Mesenchymal stem cell (in vitro differentiated cells and primary cell): Measurements from ENCODE around the gene COQ8A. TPM values are rescaled to one million over a fixed set of nuclear protein-coding genes. Genes with fewer than 3 reads are reported as not detected.

Source experiments
- DNase-seq: peaks from one replicate; pipeline ENCODE4 v3.0.0-alpha.2; 2013
- H2AFZ ChIP-seq: one replicate; pipeline ENCODE4 v1.6.1; 2013; ENCODE audit warnings: low read depth, mild to moderate bottlenecking, control low read depth, inconsistent platforms, low read length, moderate library complexity
- H2AK5ac ChIP-seq: 2 replicates; pipeline ENCODE4 v1.6.1; 2013; ENCODE audit warnings: low read length, moderate library complexity, mild to moderate bottlenecking, inconsistent platforms; ENCODE audit not compliant: severe bottlenecking
- H2BK120ac ChIP-seq: one replicate; pipeline ENCODE4 v1.6.1; 2013; ENCODE audit warnings: low read depth, mild to moderate bottlenecking, inconsistent platforms, low read length, moderate library complexity
- H2BK12ac ChIP-seq, 2 experiments: one replicate each; pipeline ENCODE4 v1.6.1; 2013; ENCODE audit warnings: inconsistent platforms in 2 of 2, low read length in 2 of 2, mild to moderate bottlenecking in 2 of 2, moderate library complexity in 2 of 2, control low read depth in 1 of 2
- H2BK15ac ChIP-seq: one replicate; pipeline ENCODE4 v1.6.1; 2013; ENCODE audit warnings: mild to moderate bottlenecking, low read depth, inconsistent platforms; ENCODE audit not compliant: poor library complexity, severe bottlenecking
- H2BK5ac ChIP-seq: 2 replicates; pipeline ENCODE4 v1.6.1; 2013; ENCODE audit warnings: low read depth, mild to moderate bottlenecking, low read length, control low read depth, inconsistent platforms; ENCODE audit not compliant: poor library complexity, severe bottlenecking
- H3K14ac ChIP-seq, 2 experiments: one replicate each; pipeline ENCODE4 v1.6.1; 2013; ENCODE audit warnings: inconsistent platforms in 2 of 2, low read length in 2 of 2, control low read depth in 1 of 2, mild to moderate bottlenecking in 1 of 2, moderate library complexity in 1 of 2
- H3K18ac ChIP-seq, 2 experiments: one replicate each; pipeline ENCODE4 v1.6.1; 2013; ENCODE audit warnings: inconsistent platforms in 2 of 2, low read length in 2 of 2, control low read depth in 1 of 2, low read depth in 1 of 2, mild to moderate bottlenecking in 1 of 2
- H3K23ac ChIP-seq, 2 experiments: one replicate each; pipeline ENCODE4 v1.6.1; 2013; ENCODE audit warnings: inconsistent platforms in 2 of 2, low read length in 2 of 2, mild to moderate bottlenecking in 2 of 2, moderate library complexity in 2 of 2, control low read depth in 1 of 2
- H3K27ac ChIP-seq: 2 replicates; pipeline ENCODE4 v1.5.1; 2013; ENCODE audit warnings: mild to moderate bottlenecking, moderate library complexity, low read length, control low read depth, inconsistent platforms; ENCODE audit not compliant: poor library complexity, severe bottlenecking
- H3K27me3 ChIP-seq, 2 experiments: 2 replicates each; pipeline versions ENCODE4 v1.6.1 to v1.7.0; 2013; ENCODE audit warnings: low read length in 2 of 2, mild to moderate bottlenecking in 2 of 2, moderate library complexity in 2 of 2, control low read depth in 1 of 2, inconsistent platforms in 1 of 2; ENCODE audit not compliant: control insufficient read depth in 1 of 2, insufficient read depth in 1 of 2
- H3K36me3 ChIP-seq, 2 experiments: 2 replicates each; pipeline versions ENCODE4 v1.6.1 to v1.7.0; 2013; ENCODE audit warnings: low read length in 2 of 2, control low read depth in 1 of 2, inconsistent platforms in 1 of 2, low read depth in 1 of 2, mild to moderate bottlenecking in 1 of 2; ENCODE audit not compliant: insufficient read depth in 2 of 2, control insufficient read depth in 1 of 2
- H3K4ac ChIP-seq, 2 experiments: one replicate each; pipeline ENCODE4 v1.6.1; 2013; ENCODE audit warnings: inconsistent platforms in 2 of 2, low read length in 2 of 2, mild to moderate bottlenecking in 2 of 2, moderate library complexity in 2 of 2, control low read depth in 1 of 2, low read depth in 1 of 2
- H3K4me1 ChIP-seq: 2 replicates; pipeline ENCODE4 v1.6.1; 2013; ENCODE audit warnings: low read depth, low read length, control low read depth; ENCODE audit not compliant: control insufficient read depth, insufficient read depth
- H3K4me2 ChIP-seq: 2 replicates; pipeline ENCODE4 v1.6.1; 2013; ENCODE audit warnings: low read length, mild to moderate bottlenecking, inconsistent platforms; ENCODE audit not compliant: poor library complexity, severe bottlenecking
- H3K4me3 ChIP-seq, 2 experiments: 2 replicates each; pipeline versions ENCODE4 v1.5.1 to v1.7.0; 2013; ENCODE audit warnings: low read length in 2 of 2, mild to moderate bottlenecking in 2 of 2, control low read depth in 1 of 2, low read depth in 1 of 2; ENCODE audit not compliant: insufficient read depth in 1 of 2
- H3K79me1 ChIP-seq: replicated peaks from 2 replicates; pipeline ENCODE4 v1.6.1; 2013; ENCODE audit warnings: mild to moderate bottlenecking, control low read depth, low read length, inconsistent platforms; ENCODE audit not compliant: poor library complexity, severe bottlenecking
- H3K9ac ChIP-seq: 2 replicates; pipeline ENCODE4 v1.7.0; 2013; ENCODE audit warnings: mild to moderate bottlenecking, low read length, moderate library complexity
- H3K9me3 ChIP-seq: 2 replicates; pipeline ENCODE4 v1.7.0; 2013; ENCODE audit warnings: mild to moderate bottlenecking, low read length; ENCODE audit not compliant: control insufficient read depth
- H4K8ac ChIP-seq: one replicate; pipeline ENCODE4 v1.6.1; 2013; ENCODE audit warnings: inconsistent platforms, mild to moderate bottlenecking, low read length, moderate library complexity
- H4K91ac ChIP-seq: one replicate; pipeline ENCODE4 v1.6.1; 2013; ENCODE audit warnings: mild to moderate bottlenecking, low read length, inconsistent platforms
- WGBS: methylation state at CpG from one replicate; pipeline ENCODE4 v1.1.7; 2013; ENCODE audit warnings: mixed read lengths; 5-methylcytosine and 5-hydroxymethylcytosine counted together
- polyA plus RNA-seq, 2 experiments: library from polyadenylated mRNA; stranded (reverse); fragments of 200-250 nt; gene quantifications; one replicate each; pipeline ENCODE4 v1.2.3, GENCODE V29; 2013

COQ8A gene
- 1.9 TPM for polyA plus RNA-seq (2013, experiment 1 of 2)
- 1.8 TPM for polyA plus RNA-seq (2013, experiment 2 of 2)

DNA sequence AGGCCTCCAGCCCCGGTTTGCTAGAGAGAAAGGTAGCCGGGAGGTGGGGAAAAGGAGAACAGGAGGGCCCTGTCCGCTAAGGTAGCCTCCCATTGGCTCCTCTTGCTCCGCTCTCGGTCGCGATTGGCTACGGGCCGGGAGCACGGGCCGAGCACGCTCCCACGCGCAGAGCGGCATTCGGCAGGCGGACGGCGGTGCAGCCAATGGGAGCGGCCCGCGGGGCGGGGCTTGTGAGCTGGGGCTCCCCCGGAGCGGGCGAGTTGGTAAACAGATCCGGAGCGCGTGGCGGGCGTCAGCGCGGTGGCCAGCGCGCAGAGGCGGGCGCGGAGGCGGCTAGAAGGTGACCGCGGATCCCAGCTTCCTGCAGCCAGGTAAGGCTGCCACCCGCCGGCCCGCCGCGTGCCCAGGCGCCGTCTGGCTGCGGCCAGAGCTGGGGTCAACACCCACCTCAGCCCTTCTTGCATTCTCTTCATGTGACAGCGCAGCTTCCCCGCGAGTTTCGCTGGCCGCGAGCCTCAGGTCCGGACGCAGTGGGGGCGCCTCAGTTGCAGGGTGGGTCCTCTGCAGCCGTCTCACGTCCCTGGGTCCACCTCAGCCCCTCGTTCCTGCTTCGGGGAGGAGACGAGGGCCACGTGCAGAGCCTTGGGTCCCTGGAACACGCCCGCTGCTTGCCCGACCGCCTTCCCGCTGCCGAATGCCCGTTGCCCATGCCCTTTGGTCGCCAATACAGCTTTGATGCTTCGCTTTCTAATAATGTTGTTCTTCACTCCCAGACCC is at the start of gene COQ8A:
Gene COQ8A, plus strand, starts transcription at position 266 of the 777 bp plus-strand sequence. CDS start 21,092 bp downstream, outside the sequence.
- under 1% methylated on average over 73 of the region's 73 CpGs for WGBS
- Histone ChIP-seq H3K4me1 (peaks cover 8% of the 10 kb centered on the region), H3K36me3 (no peaks in the 10 kb centered on the region), H2BK5ac (peak within 1 kb of the TSS; percentile 9), H2BK15ac (no peak within 1 kb of the TSS), H2BK120ac (peak within 1 kb of the TSS; percentile 82), H3K18ac (peak within 1 kb of the TSS; percentile 54 to 96), H3K4ac (peak within 1 kb of the TSS; percentile 69 to 94), H3K23ac (peak within 1 kb of the TSS in 1 of 2 experiments; percentile 9), H2AFZ (peak within 1 kb of the TSS; percentile 91), H3K27ac (peak within 1 kb of the TSS; percentile 82), H3K14ac (peak within 1 kb of the TSS in 1 of 2 experiments; percentile 55), H4K91ac (peak within 1 kb of the TSS; percentile 95), H3K9ac (peak within 1 kb of the TSS; percentile 96), H2BK12ac (peak within 1 kb of the TSS in 1 of 2 experiments; percentile 37), H3K27me3 (no peaks in the 10 kb centered on the region), H2AK5ac (no peak within 1 kb of the TSS), H4K8ac (peak within 1 kb of the TSS; percentile 93), H3K79me1 (peaks cover 22% of the 10 kb centered on the region), H3K4me2 (peak within 1 kb of the TSS; percentile 92), H3K9me3 (peaks cover 4% of the 10 kb centered on the region), H3K4me3 (peak within 1 kb of the TSS; percentile 86 to 92)
- peak; percentile 100 for DNase-seq

DNA sequence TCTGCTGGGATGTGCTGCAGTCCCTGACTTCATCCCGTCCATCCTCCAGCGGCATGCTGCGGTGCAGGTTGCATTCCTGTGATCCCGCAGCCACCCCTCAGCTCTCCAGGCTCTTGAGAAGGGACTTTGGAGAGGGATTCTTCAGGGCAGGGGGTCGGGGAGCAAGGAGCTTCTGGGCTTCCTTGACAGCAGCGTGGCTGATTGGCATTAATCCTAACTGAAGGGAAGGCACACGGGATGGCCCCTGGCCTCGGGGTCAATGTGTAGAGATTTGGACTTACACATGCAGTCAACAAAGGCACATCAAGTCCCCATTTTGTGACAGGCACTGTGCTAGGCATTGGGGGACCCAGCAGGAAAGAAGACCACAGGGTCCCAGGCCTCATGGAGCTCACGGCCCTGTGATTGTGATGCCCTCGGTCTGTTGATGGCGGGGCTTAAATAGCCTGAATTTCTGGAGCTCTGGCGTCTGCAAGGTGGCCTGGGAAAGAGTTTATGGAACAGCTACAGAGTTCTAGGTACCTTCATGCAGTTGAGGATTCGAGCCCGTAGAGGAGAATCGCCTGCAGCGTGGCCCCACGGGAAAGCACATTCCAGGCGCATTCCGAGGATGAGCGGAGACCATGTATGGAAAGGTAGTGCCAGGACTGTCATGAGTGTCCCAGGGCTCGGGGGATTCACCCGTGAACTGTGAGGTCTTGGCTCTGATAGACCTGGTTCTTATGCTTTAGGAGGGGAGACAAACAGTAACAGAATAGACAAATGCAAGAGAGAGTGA is 49.6 kb upstream of the COQ8A start:
- H3K4me1 ChIP-seq, result peaks cover 9% of the 10 kb centered on the region
- H3K4ac ChIP-seq, result no peak overlapping the region
- no peak overlapping the region for H3K9ac ChIP-seq

DNA sequence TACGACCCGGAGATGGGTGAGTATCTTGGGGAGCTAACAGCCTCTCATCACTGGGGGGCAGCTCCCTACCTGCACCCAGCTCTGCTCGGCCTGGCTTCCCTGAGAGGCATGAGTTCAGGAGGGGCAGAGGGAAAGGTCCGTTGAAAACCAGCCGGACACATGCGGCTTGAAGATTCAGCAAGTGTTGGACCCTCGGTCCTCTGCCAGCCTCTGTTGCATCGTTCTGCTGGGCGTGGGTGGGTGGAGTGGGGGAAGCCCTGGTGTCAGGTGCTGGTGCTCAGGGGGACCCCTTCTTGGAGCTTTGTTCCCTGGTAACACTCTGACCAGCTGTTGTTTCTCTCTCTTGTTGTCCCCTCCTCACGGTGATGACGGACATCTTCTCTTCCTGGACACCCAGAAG is 48.7 kb upstream of the COQ8A start:
- Histone ChIP-seq H3K9me3 (no peaks in the 10 kb centered on the region), H2BK5ac (no peak overlapping the region), H2AFZ (no peak overlapping the region), H3K14ac (no peak overlapping the region), H3K27ac (no peak overlapping the region), H3K4ac (peak overlapping the region in 1 of 2 experiments; percentile 6), H3K4me1 (peaks cover 8% of the 10 kb centered on the region), H3K23ac (no peak overlapping the region), H2BK120ac (no peak overlapping the region), H3K79me1 (no peaks in the 10 kb centered on the region), H3K9ac (no peak overlapping the region), H3K27me3 (no peaks in the 10 kb centered on the region), H2BK12ac (no peak overlapping the region), H2AK5ac (no peak overlapping the region), H3K4me2 (no peak overlapping the region), H2BK15ac (no peak overlapping the region), H4K8ac (no peak overlapping the region), H3K36me3 (peaks cover 32 to 72% of the 10 kb centered on the region in 2 experiments), H3K4me3 (no peak overlapping the region), H3K18ac (no peak overlapping the region), H4K91ac (no peak overlapping the region)
- WGBS, result 98% methylated on average over 11 of the region's 11 CpGs
- no peak for DNase-seq

More for the DNA sequence above, 49.6 kb upstream of the COQ8A start:
- H3K4me2 ChIP-seq, result no peak overlapping the region
- H3K27me3 ChIP-seq, result no peaks in the 10 kb centered on the region
- H2AK5ac ChIP-seq, result no peak overlapping the region
- no peak overlapping the region for H2BK120ac ChIP-seq
- no peak overlapping the region for H3K14ac ChIP-seq
- H4K91ac ChIP-seq, result no peak overlapping the region
- H3K4me3 ChIP-seq, result no peak overlapping the region
- no peak overlapping the region for H3K27ac ChIP-seq
- H2BK15ac ChIP-seq, result no peak overlapping the region
- H2AFZ ChIP-seq, result no peak overlapping the region
- no peak overlapping the region for H2BK5ac ChIP-seq
- no peak overlapping the region for H4K8ac ChIP-seq
- WGBS, result 88% methylated on average over 22 of the region's 22 CpGs
- peaks cover 35 to 67% of the 10 kb centered on the region in 2 experiments for H3K36me3 ChIP-seq
- H3K79me1 ChIP-seq, result no peaks in the 10 kb centered on the region
- no peaks in the 10 kb centered on the region for H3K9me3 ChIP-seq
- H2BK12ac ChIP-seq, result no peak overlapping the region
- DNase-seq, result no peak
- no peak overlapping the region for H3K23ac ChIP-seq
- no peak overlapping the region for H3K18ac ChIP-seq
